CD4-positive, alpha-beta T cell treated with Interleukin-6 at 100 ng/mL for 8 hours (primary cell): ENCODE measurements around the gene ALK.
"Not testable (repeated sequence)": the region's sequence is repeated elsewhere in the genome, so short reads cannot be mapped to it uniquely, and the experiment has no call there.

Experiments
- DNase-seq: peaks from one replicate; pipeline ENCODE4 v3.0.0-alpha.2; 2020; ENCODE audit warnings: mixed read lengths, low spot score

ALK gene

GRCh38 chr2:29839306-29839705 is 82.1 kb downstream of the ALK start:
- no peak for DNase-seq

- no peak for DNase-seq
Observed at GRCh38 chr2:29837925-29838324, 83.5 kb downstream of the ALK start.

GRCh38 chr2:29834624-29835023 is 86.8 kb downstream of the ALK start:
- no peak for DNase-seq

- no peak for DNase-seq
Observed at GRCh38 chr2:29834036-29834540, 87.3 kb downstream of the ALK start.

- DNase-seq = no peak
Observed at GRCh38 chr2:29831560-29831959, 89.8 kb downstream of the ALK start.

GRCh38 chr2:29829841-29830240 is 91.5 kb downstream of the ALK start:
- DNase-seq = no peak

GRCh38 chr2:29824145-29824544 is 97.2 kb downstream of the ALK start:
- DNase-seq = not testable (repeated sequence)

- no peak for DNase-seq
Observed at GRCh38 chr2:29821591-29821990, 99.8 kb downstream of the ALK start.

- no peak for DNase-seq
Observed at GRCh38 chr2:29819570-29819969, 101.8 kb downstream of the ALK start.

- no peak for DNase-seq
Observed at GRCh38 chr2:29817801-29818680, 103.3 kb downstream of the ALK start.

- DNase-seq = no peak
Observed at GRCh38 chr2:29817299-29817698, 104.1 kb downstream of the ALK start.

- no peak for DNase-seq
Observed at GRCh38 chr2:29816651-29817050, 104.7 kb downstream of the ALK start.

GRCh38 chr2:29811378-29811777 is 110.0 kb downstream of the ALK start:
- DNase-seq = no peak

- no peak for DNase-seq
Observed at GRCh38 chr2:29810956-29811355, 110.4 kb downstream of the ALK start.

- DNase-seq = no peak
Observed at GRCh38 chr2:29808321-29808720, 113.1 kb downstream of the ALK start.

GRCh38 chr2:29807082-29807481 is 114.3 kb downstream of the ALK start:
- no peak for DNase-seq

- no peak for DNase-seq
Observed at GRCh38 chr2:29806461-29806860, 114.9 kb downstream of the ALK start.

GRCh38 chr2:29804671-29805070 is 116.7 kb downstream of the ALK start:
- no peak for DNase-seq

GRCh38 chr2:29803537-29803936 is 117.8 kb downstream of the ALK start:
- DNase-seq = no peak

GRCh38 chr2:29802986-29803385 is 118.4 kb downstream of the ALK start:
- DNase-seq = no peak

- no peak for DNase-seq
Observed at GRCh38 chr2:29799628-29800027, 121.8 kb downstream of the ALK start.

GRCh38 chr2:29797916-29798315 is 123.5 kb downstream of the ALK start:
- no peak for DNase-seq

GRCh38 chr2:29796446-29796845 is 124.9 kb downstream of the ALK start:
- no peak for DNase-seq
